GM23338 (cell line): Measurements from ENCODE around the gene SF1.

Source experiments
- CREB1 ChIP-seq: fragments of 250-450 bp; sonication (Bioruptor Pico); IDR thresholded peaks from 2 replicates; pipeline ENCODE4 v1.5.0; 2020; ENCODE audit warnings: low read depth, mild to moderate bottlenecking, moderate library complexity
- EZH2 ChIP-seq: fragments of 200-600 bp; sonication (generic); IDR thresholded peaks from one replicate; pipeline ENCODE4 v1.8.0; 2017; ENCODE audit warnings: antibody characterized with exemption, mild to moderate bottlenecking, low read depth; ENCODE audit not compliant: unreplicated experiment
- EZH2phosphoT487 ChIP-seq: fragments of 200-600 bp; sonication (generic); IDR thresholded peaks from one replicate; pipeline ENCODE4 v1.8.1; 2018; ENCODE audit warnings: antibody characterized with exemption; ENCODE audit not compliant: unreplicated experiment
- JUNB ChIP-seq: IDR thresholded peaks from one replicate; pipeline ENCODE4 v1.6.1; 2016; ENCODE audit warnings: antibody characterized with exemption; ENCODE audit not compliant: unreplicated experiment
- NANOG ChIP-seq: IDR thresholded peaks from 2 replicates; pipeline ENCODE4 v1.6.1; 2016; ENCODE audit warnings: antibody characterized with exemption, borderline replicate concordance
- POLR2AphosphoS5 ChIP-seq: IDR thresholded peaks from 2 replicates; pipeline ENCODE4 v1.6.1; 2016; ENCODE audit warnings: antibody characterized with exemption, low read depth
- STAT1 ChIP-seq: IDR thresholded peaks from one replicate; pipeline ENCODE4 v1.6.1; 2016; ENCODE audit warnings: antibody characterized with exemption; ENCODE audit not compliant: unreplicated experiment
- ZNF114 ChIP-seq: fragments of 250-450 bp; sonication (Bioruptor Pico); IDR thresholded peaks from 2 replicates; pipeline ENCODE4 v1.5.0; 2020; ENCODE audit warnings: mild to moderate bottlenecking, moderate library complexity
- ZNF331 ChIP-seq: fragments of 250-450 bp; sonication (Bioruptor Pico); IDR thresholded peaks from 2 replicates; pipeline ENCODE4 v1.5.0; 2020; ENCODE audit warnings: low read depth, mild to moderate bottlenecking, moderate library complexity
- TF ChIP-seq, protein P1 (sequence below), 2 experiments: fragments of 200-600 bp in 1 of 2; sonication (generic) in 1 of 2; conservative IDR thresholded peaks; 2 replicates each; pipeline versions ENCODE4 v1.5.1 to v1.6.1; 2016 to 2017; ENCODE audit warnings: antibody characterized with exemption in 2 of 2, low read depth in 2 of 2, mild to moderate bottlenecking in 2 of 2, moderate library complexity in 1 of 2
- TF ChIP-seq, protein P2 (sequence below): IDR thresholded peaks from one replicate; pipeline ENCODE4 v1.6.1; 2018; ENCODE audit warnings: antibody characterized with exemption; ENCODE audit not compliant: unreplicated experiment
- TF ChIP-seq, protein P3 (sequence below): IDR thresholded peaks from 2 replicates; pipeline ENCODE4 v1.6.1; 2016; ENCODE audit warnings: antibody characterized with exemption

- TF ChIP-seq EZH2 (no peak), POLR2AphosphoS5 (no peak), EZH2phosphoT487 (no peak), CREB1 (CRISPR knock-in tag) (no peak), JUNB (no peak), STAT1 (no peak), ZNF114 (CRISPR knock-in tag) (no peak), NANOG (no peak), ZNF331 (CRISPR knock-in tag) (no peak)
- TF ChIP-seq, protein P1, sequence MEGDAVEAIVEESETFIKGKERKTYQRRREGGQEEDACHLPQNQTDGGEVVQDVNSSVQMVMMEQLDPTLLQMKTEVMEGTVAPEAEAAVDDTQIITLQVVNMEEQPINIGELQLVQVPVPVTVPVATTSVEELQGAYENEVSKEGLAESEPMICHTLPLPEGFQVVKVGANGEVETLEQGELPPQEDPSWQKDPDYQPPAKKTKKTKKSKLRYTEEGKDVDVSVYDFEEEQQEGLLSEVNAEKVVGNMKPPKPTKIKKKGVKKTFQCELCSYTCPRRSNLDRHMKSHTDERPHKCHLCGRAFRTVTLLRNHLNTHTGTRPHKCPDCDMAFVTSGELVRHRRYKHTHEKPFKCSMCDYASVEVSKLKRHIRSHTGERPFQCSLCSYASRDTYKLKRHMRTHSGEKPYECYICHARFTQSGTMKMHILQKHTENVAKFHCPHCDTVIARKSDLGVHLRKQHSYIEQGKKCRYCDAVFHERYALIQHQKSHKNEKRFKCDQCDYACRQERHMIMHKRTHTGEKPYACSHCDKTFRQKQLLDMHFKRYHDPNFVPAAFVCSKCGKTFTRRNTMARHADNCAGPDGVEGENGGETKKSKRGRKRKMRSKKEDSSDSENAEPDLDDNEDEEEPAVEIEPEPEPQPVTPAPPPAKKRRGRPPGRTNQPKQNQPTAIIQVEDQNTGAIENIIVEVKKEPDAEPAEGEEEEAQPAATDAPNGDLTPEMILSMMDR (conservative IDR thresholded peaks at IDR 0.05; ENCODE audit: low read depth in 2 of 2), result no peak
- TF ChIP-seq, protein P2, sequence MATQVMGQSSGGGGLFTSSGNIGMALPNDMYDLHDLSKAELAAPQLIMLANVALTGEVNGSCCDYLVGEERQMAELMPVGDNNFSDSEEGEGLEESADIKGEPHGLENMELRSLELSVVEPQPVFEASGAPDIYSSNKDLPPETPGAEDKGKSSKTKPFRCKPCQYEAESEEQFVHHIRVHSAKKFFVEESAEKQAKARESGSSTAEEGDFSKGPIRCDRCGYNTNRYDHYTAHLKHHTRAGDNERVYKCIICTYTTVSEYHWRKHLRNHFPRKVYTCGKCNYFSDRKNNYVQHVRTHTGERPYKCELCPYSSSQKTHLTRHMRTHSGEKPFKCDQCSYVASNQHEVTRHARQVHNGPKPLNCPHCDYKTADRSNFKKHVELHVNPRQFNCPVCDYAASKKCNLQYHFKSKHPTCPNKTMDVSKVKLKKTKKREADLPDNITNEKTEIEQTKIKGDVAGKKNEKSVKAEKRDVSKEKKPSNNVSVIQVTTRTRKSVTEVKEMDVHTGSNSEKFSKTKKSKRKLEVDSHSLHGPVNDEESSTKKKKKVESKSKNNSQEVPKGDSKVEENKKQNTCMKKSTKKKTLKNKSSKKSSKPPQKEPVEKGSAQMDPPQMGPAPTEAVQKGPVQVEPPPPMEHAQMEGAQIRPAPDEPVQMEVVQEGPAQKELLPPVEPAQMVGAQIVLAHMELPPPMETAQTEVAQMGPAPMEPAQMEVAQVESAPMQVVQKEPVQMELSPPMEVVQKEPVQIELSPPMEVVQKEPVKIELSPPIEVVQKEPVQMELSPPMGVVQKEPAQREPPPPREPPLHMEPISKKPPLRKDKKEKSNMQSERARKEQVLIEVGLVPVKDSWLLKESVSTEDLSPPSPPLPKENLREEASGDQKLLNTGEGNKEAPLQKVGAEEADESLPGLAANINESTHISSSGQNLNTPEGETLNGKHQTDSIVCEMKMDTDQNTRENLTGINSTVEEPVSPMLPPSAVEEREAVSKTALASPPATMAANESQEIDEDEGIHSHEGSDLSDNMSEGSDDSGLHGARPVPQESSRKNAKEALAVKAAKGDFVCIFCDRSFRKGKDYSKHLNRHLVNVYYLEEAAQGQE, result peak; percentile 61
- TF ChIP-seq, protein P3, sequence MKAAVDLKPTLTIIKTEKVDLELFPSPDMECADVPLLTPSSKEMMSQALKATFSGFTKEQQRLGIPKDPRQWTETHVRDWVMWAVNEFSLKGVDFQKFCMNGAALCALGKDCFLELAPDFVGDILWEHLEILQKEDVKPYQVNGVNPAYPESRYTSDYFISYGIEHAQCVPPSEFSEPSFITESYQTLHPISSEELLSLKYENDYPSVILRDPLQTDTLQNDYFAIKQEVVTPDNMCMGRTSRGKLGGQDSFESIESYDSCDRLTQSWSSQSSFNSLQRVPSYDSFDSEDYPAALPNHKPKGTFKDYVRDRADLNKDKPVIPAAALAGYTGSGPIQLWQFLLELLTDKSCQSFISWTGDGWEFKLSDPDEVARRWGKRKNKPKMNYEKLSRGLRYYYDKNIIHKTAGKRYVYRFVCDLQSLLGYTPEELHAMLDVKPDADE, result no peak
Observed at GRCh38 chr11:64777449-64778222, 706 bp downstream of the SF1 start.
